RWPE2 (cell line): Measurements from ENCODE around the gene UNC79.

Source experiments
- ATAC-seq: fragments of 200-7000 bp; cut with Tn5 transposase; 3 replicates; pipeline ENCODE4 v1.9.1; 2021; ENCODE audit warnings: low read depth
- DNase-seq: peaks from one replicate; pipeline ENCODE4 v3.0.0-alpha.2; 2020; ENCODE audit warnings: low spot score
- H3K27ac ChIP-seq: fragments of 450-650 bp; 2 replicates; pipeline ENCODE4 v1.5.1; 2017; ENCODE audit warnings: mild to moderate bottlenecking; ENCODE audit not compliant: poor library complexity, severe bottlenecking
- H3K27me3 ChIP-seq: fragments of 250-450 bp; sonication (Bioruptor Pico); 2 replicates; pipeline ENCODE4 v1.5.1; 2021; ENCODE audit warnings: mild to moderate bottlenecking, moderate library complexity; ENCODE audit not compliant: insufficient read depth, poor library complexity, severe bottlenecking
- H3K36me3 ChIP-seq: fragments of 250-450 bp; sonication (Bioruptor Pico); 2 replicates; pipeline ENCODE4 v1.5.1; 2020; ENCODE audit warnings: low read depth, mild to moderate bottlenecking, moderate library complexity
- H3K4me1 ChIP-seq: fragments of 250-450 bp; sonication (Bioruptor Pico); 2 replicates; pipeline ENCODE4 v1.5.1; 2021; ENCODE audit warnings: mild to moderate bottlenecking, moderate library complexity; ENCODE audit not compliant: insufficient read depth, poor library complexity, severe bottlenecking
- H3K4me3 ChIP-seq: fragments of 250-450 bp; sonication (Bioruptor Pico); 2 replicates; pipeline ENCODE4 v1.5.1; 2021; ENCODE audit warnings: mild to moderate bottlenecking, moderate library complexity; ENCODE audit not compliant: severe bottlenecking
- H3K9me3 ChIP-seq: fragments of 250-450 bp; sonication (Bioruptor Pico); 2 replicates; pipeline ENCODE4 v1.5.1; 2021; ENCODE audit warnings: mild to moderate bottlenecking, moderate library complexity; ENCODE audit not compliant: severe bottlenecking
- TF ChIP-seq, protein P1 (sequence below): fragments of 450-650 bp; IDR thresholded peaks from one replicate; pipeline ENCODE4 v1.5.1; 2017; ENCODE audit warnings: mild to moderate bottlenecking, moderate library complexity; ENCODE audit not compliant: poor library complexity, severe bottlenecking

The UNC79 gene

DNA sequence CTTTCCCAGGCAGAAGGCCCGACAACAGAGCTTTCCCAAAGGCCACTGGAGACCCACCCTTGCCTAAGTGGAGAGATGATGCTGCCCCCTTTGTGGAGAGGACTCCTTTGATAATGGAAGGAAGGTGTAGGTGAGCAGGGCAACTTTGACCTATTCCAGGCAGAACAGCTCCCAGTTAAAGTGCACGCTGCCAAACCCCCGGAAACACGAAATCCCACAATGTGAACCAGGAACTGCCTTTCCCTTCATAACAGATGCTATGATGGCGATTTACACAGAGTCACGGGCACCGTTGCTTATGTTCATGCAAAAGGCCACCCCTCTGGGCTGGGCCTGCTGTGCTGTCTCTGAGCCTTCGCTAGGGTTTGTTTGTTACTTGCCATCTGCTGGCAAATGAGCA lies 322.9 kb downstream of the UNC79 start:
- H3K27me3 ChIP-seq, result no peaks in the 10 kb centered on the region
- ATAC-seq (no peak), DNase-seq (no peak)
- no peaks in the 10 kb centered on the region for H3K4me1 ChIP-seq
- no peak overlapping the region for H3K4me3 ChIP-seq
- H3K9me3 ChIP-seq, result no peaks in the 10 kb centered on the region
- TF ChIP-seq, protein P1, sequence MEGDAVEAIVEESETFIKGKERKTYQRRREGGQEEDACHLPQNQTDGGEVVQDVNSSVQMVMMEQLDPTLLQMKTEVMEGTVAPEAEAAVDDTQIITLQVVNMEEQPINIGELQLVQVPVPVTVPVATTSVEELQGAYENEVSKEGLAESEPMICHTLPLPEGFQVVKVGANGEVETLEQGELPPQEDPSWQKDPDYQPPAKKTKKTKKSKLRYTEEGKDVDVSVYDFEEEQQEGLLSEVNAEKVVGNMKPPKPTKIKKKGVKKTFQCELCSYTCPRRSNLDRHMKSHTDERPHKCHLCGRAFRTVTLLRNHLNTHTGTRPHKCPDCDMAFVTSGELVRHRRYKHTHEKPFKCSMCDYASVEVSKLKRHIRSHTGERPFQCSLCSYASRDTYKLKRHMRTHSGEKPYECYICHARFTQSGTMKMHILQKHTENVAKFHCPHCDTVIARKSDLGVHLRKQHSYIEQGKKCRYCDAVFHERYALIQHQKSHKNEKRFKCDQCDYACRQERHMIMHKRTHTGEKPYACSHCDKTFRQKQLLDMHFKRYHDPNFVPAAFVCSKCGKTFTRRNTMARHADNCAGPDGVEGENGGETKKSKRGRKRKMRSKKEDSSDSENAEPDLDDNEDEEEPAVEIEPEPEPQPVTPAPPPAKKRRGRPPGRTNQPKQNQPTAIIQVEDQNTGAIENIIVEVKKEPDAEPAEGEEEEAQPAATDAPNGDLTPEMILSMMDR, result no peak
- H3K36me3 ChIP-seq, result no peaks in the 10 kb centered on the region
- H3K27ac ChIP-seq, result no peak overlapping the region

DNA sequence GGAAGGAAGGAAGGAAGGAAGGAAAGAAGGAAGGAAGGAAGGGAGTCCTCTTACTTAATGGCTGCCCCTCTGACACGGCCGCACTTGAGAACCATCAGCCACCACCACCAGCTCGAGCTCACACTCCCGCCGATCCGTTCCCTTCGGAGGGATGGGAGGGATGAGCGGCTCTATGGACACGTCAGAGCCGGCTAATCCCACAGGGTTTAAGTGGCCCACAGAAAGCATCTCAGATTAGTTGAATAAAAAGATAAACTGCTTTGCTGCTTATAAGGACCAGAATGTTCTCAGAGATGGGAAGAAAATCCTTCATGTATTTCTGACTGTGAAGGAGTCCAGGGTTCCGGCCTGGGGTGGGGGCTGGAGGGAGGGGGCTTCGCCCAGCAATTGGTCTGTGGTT lies 326.5 kb downstream of the UNC79 start:
- Histone ChIP-seq H3K27me3 (no peaks in the 10 kb centered on the region), H3K9me3 (no peaks in the 10 kb centered on the region), H3K4me1 (no peaks in the 10 kb centered on the region), H3K36me3 (no peaks in the 10 kb centered on the region), H3K4me3 (no peak overlapping the region), H3K27ac (no peak overlapping the region)
- DNase-seq (no peak), ATAC-seq (no peak)
- TF ChIP-seq, protein P1, result no peak
